Activated CD4-positive, alpha-beta T cell treated with anti-CD3 and anti-CD28 coated beads, Interleukin-10, Interleukin-2, amounts not matched to agents 100 ng/mL and 50 ng/mL, durations not matched to agents 16 hours and 8 hours (primary cell): ENCODE measurements around the gene TMOD2.
"Not testable (repeated sequence)": the region's sequence is repeated elsewhere in the genome, so short reads cannot be mapped to it uniquely, and the experiment has no call there.

Experiments
- DNase-seq: peaks from one replicate; pipeline ENCODE4 v3.0.0-alpha.2; 2020

The TMOD2 gene

DNA sequence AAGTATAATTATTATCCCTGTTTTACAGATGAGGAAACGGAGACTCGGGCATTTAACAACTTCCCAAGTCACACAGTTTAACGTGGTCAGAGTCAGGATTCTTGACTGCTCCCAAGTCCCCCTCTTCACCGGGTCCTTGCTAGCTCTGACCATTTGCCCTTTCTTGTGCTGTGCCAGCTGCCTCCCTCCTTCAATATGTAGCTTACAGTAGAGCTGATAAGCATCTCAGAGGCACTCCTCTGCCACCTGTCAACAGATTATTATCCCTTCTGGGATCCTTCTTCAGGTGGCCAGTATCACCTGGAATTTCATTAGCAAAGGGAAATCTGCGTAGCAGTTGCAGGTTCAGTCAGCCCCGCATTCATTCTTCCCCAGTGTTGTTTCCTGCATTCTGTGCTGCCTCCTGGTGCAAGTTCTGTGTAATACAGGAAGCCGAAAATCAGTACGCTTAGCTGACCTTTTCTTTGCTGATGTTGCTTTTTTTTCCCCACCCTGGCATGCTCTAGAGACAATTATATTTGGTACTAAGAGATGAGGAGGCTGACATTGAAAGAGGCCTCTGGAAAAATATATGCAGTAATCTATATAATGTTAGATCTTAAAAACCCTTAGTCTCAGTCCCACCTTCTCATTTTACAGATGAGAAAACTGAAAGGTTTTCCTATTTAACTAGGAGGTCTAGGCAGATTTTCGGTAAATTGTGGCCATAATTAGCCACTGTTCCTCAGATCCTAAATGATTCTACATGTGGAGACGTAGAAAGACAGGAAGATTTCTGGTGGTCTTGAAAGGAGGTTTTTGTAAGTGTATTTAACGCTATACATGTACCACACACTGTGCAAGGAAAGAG is 24.8 kb downstream of the TMOD2 start:
- peak; percentile 54 for DNase-seq

DNA sequence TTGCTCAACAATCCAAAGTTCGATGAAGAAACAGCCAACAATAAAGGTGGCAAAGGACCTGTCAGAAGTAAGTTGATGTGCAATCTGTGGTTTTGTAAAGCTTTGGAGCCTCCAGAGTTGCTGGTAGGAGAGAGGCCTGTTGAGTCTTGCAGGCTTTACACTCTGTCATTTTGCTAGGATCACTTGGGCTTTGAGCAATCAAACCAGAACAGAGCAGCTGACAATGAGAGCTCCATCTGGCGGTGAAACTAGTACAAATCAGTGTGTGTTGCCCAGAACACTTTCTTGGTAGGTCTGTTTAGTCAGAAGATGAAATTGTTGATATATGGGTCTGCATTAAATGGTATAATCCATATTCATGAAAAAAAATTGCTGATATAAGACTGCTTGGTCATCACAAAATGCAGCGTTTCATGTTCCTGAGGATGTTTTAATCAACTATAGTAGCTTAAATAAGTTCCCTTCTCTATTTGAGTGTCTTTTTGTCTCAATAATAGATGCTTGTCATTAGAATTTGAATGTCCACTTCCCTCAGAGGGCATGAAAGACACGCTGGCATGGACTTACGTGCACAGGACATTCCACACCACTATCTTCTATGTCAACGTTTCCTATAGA is 25.7 kb downstream of the TMOD2 start:
- DNase-seq: peak; percentile 77

DNA sequence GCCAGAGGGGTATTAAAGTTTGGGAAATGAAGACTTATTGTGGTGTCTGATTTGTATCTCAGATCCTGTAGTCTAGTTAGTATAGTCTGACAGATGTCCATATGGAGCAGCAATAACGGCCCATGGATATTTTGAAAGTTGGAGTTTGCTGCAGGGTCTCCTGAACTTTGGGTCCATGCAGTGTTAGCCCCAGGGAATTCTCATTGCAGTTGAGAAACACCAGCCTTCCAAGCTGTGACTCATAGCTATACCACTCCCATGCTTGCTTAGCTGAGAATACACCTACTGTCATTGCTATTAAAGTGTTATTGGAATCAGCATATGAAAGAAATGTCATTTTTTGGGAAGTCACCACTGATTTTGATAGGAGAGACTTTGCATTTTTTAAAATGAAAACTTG is 29.2 kb downstream of the TMOD2 start:
- no peak for DNase-seq

DNA sequence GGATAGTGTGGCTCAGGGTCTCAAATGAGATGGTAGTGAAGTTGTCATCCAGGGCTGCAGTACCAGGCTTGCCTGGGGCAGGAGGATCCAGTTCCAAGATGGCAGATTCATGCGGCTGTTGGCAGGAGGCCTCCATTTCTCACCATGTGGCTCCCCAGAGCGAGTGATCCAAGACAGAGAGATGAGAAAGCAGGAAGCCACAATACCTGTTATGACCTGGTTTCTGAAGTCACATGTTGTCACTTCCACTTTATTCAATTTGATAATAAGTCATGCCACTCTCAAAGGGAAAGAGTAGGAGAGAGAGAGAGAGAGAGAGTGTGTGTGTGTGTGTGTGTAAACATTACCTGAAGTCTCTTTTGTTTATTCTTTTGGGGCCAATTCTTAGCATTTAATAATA is 30.1 kb downstream of the TMOD2 start:
- DNase-seq: no peak

DNA sequence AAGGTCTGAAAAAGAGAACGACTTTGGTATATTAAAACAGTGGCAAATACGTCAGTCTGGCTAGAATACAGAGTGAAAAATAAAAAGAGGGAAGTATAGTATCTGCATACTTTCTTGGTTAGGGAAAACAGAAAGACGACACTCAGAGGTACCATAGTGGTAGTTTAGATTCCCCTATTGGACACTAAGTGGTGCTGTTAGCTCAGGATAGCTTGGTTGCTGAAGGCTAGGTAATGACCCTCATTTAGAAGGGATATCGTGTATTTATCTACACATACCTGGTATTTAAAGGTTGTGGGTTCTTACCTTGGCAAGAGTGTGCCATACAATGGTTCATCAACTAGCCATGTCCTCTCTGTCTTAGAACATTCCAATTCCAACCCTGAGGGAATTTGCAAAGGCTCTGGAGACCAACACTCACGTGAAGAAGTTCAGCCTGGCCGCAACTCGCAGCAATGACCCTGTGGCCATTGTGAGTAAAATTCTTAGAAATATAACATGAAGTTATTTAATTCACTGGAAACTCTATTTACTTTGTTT is 31.0 kb downstream of the TMOD2 start:
- DNase-seq: no peak

DNA sequence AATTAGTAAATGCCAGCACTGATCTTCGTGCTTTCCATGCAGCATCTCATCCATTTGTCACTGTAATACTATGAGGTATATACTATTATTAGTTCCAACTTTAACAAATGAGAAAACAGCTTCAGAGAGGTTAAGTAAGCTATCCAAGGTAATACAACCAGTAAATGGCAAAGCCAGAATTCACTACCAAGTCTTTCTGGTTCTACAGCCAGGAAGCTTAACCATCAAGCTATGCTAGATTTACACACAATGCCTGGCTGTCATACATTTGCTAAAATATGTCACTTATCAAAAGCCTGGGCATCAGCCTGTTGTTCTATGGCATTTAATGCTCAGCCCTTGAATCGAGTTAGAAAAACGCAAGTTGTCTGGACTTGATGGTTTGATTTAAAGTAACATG is 32.6 kb downstream of the TMOD2 start:
- no peak for DNase-seq

DNA sequence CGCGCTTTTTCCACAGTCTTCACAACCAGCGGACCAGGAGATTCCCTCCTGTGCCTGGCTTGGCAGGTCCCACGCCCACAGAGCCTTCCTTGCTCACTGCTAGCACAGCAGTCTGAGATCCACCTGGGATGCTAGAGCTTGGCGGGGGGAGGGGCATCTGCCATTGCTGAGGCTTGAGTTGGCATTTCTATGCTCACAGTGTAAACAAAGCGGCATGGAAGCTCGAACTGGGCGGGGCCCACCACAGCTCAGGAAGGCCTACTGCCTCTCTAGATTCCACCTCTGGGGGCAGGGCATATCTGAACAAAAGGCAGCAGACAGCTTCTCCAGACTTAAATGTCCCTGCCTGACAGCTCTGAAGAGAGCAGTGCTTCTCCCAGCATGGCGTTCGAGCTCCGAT is 35.7 kb downstream of the TMOD2 start:
- DNase-seq: not testable (repeated sequence)

DNA sequence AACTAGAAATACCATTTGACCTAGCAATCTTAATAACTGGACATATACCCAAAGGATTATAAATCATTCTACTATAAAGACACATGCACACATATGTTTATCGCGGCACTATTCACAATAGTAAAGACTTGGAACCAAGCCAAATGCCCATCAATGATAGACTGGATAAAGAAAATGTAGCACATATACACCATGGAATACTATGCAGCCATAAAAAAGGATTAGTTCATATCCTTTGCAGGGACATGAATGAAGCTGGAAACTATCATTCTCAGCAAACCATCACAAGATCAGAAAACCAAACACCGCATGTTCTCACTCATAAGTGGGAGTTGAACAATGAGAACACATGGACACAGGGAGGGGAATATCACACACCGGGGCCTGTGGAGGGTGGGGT is 41.1 kb downstream of the TMOD2 start:
- not testable (repeated sequence) for DNase-seq

DNA sequence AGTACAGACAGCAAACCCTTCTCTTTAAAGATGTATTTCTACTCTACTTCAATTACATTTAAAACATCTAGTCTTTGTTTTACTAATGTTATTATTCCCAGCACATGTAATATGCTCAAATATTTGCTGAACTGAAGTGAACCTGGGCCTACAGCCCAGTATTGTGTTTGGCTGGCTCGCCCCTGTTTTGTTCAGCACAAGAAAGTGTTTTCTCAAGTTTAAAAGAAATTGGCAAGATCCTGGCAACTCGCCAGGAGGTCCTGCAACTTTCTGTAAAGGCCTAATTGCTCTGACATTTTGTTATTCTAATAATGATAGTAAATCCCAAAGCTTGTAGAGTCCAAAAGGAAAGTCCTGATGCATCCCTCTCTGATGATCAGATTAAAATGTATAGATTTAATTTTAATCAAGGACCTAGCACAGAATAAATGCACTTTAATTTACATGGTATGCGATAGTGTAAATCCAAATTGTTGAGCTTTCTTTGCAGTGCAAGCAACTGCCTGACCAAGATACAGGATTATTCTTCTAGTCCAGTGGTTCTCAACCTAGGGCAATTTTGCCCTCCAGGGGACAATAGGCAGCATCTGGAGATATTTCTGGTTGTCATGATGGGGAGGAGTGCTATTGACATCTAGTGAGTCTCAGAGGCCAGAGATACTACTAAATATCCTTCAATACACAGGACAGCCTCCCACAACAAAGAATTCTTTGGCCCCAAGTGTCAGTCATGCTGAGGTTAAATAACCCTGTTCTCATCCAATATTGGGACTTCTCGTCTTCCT is 42.3 kb downstream of the TMOD2 start:
- no peak for DNase-seq

DNA sequence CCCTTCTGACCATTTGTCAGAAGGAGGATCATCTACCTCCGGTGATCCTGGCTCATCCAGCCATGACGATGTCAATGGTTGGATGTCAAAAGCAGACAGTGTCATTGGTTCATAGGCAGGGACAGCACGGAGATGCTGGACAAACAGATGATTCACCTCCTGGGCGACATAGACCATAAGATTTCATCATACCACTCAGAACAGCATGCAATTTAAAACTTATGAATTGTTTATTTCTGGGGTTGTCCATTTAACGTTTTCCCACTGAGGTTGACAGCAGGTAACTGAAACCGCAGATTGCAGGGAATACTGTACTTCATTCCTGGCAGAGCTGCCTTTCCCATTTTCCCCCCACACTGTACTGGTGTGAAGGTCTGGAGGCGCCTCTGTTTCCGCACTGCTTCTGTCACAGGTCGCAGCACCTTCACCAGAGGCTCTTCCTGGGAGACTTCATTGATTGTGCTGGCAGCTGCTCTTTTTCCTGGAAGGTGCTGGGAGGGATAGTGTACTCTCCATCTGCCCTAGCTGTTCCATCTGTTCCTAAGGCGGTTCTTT is 45.5 kb downstream of the TMOD2 start:
- DNase-seq: no peak

DNA sequence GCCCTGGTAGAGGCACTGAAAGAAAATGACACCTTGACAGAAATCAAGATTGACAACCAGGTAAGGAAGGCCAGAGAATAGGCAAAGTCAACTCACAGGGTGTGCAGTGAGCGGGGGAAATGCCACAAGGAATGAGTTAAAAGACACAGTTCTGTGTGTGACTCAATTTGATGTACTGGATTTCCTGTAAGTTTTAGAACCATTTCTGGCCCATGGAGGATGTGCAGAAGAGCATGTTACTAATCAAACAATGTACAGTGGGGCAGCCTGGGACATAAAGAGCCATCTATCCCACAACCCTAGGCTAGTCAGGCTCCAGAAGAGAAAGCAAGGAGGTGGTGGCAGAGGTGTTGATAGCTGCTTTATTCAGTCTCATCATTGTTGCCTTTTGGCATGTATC is 46.9 kb downstream of the TMOD2 start:
- DNase-seq: peak; percentile 29

DNA sequence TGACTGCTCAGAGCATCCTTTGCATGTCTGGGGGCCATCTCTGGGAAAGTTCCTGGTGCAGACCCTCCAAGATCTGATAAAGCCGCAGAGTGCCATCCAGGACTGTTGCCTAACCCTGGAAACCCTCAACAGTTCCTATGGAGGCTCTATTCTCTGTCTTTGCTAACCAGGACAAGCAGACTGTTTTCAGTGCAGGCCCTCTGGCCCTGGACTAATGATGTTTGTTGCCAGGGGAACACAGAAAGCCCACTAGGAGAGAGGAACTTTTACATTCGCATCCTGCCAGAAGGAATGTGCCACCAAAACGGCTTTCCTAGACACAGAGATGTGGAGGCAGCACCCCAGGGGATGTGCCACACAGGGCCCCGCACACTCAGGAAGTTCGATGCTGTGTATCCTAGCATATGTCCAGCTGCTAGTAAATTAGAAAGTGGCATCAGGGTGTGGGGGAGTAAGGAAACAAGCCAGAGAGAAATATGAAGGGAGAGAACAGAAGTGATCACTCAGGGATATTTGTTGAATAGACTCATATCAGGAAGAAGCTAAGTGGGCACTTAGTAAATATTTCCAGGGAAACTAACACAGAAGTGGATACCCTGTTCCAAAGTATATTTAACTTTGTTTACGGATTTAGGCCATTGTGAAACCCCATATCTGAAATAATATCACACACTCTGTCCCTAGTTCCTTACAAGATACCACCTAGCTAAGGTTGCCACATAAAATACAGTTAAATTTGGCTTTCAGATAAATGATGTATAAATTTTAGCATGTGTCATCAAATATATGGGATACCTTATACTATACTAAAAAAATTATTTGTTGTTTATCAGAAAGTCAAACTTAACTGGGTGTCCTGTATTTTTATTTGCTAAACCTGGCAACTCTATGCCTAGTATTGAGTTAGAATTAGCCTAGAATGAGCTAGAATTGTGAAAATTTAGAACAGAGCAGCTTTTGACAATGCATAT is 48.2 kb downstream of the TMOD2 start:
- no peak for DNase-seq

DNA sequence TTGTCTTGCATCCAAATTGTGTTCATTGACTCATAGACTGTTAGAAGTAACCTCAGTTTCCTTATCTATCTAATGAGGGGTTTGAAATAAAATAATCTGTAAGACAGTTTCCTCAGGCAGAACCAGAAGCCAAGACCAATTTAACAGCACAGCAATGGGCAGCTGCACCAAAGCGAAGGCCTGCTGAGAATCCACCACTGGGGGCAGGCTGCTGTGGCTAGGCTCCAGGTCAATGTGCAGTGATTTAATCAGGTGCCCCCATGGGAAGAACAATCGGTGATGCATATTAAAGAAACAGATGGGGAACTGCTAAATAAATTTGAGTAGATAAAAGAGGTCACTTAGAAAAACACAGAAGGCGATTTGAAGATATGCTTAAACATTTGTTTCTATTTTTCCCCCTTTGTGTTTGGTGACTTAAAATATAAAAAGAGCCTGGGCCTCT is 50.0 kb downstream of the TMOD2 start:
- DNase-seq: peak; percentile 6

DNA sequence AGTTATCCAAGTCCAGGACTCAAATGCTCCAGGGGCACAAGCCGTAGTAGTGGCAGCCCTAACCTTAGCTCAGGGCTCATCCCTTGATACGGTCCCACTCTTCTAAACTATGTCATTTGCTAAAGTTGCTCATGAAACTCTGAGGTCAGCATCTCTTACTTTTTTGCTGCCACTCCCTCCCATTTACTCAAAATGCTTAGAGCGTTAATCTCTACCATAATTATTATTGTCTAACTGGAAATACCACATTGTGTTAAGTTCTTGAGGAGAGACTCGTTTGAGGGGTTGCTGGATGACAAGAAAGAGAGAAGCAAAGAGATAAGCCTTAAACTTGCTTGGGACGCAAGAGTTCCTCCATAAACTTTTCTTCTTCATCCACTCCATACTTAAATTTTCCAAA is 51.2 kb downstream of the TMOD2 start:
- DNase-seq: no peak

DNA sequence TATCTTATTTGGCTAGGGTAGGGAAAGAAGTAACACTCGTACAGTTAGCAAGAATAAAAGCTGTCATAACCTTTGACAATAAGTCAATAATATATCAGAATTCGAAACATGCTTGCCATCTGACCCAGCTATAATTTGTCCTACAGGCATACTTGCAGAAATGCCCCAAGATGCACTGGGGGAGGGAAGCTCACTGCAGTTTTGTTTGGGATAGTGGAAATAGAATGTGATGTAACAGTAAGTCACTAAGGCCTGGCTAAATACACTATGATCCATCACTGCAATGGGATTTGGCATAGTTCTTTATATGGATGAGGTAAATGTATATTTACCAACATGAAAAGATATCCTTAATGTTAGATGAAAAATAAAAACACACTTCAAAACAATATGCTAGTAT is 52.6 kb downstream of the TMOD2 start:
- no peak for DNase-seq

DNA sequence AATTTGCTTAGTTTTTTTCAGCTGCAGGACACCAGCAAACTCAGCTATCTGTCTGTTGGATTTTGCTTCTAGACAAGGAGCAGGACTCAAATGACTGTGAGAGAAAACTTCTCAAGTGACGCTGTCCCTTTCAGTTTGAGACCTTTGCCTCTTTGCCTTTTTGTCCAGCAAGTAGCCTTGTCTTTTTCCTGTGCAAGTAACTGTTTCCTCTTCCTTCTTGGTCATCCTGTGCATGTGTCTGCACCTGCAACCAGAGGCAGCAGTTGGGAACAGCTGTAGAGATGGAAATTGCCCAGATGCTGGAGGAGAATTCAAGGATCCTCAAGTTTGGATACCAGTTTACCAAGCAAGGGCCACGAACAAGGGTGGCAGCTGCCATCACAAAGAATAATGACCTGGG is 54.7 kb downstream of the TMOD2 start:
- DNase-seq: no peak

DNA sequence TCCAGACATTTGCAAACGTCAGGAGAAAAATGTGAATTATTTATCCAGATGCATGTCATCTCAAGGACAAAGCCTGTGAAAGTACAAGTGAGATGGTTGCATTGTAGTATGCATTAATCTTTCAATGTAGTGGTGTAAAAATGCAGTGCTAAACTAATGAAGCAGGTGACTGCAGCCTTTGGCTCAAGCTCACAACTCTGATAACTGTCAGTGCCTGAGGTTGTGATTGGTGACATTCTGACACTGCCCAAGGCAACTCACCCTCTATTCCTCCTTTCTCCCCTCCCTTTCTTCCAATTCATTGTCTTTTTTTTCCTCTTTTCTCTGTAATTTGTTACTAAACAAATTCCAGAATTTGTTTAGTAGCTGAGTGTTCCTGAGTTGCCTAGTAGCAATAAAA is 58.1 kb downstream of the TMOD2 start:
- no peak for DNase-seq

DNA sequence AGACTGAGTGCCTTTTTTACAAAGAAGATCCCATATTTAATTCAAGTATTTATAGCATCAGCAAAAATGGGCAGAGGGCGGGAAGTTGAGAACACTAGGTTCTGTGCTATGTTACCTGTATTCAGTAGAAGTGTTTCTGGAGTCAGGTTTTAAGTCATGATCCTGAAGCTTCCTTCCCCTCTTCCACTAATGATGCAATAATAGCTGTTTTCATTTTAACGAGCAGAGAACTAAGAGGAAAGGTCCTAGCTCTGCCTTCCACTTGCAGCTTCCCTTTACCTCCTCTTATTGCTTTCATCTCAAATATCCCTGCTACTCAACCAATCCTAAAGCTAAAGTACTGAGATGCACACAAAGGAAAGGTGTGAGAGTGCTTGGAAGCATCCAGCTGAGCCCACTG is 61.2 kb downstream of the TMOD2 start:
- DNase-seq: no peak

DNA sequence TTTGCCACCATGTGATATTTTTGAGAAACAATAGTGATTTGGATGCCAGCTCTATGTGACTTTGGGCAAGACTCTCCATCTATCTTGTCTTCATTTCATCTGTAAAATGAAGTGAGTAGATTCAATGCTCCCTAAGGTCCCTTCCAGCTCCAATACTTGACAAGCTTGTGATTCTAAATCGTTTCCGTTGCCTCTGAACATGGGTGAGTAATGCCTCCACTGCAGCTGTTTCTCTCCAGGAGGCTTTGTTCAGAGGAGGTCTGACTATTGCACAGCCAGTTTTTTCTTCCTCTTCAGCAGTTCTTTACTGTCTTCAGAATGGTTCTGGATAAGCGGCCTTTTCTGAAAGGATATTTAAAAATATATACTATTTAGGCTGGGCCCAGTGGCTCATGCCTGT is 63.2 kb downstream of the TMOD2 start:
- no peak for DNase-seq

DNA sequence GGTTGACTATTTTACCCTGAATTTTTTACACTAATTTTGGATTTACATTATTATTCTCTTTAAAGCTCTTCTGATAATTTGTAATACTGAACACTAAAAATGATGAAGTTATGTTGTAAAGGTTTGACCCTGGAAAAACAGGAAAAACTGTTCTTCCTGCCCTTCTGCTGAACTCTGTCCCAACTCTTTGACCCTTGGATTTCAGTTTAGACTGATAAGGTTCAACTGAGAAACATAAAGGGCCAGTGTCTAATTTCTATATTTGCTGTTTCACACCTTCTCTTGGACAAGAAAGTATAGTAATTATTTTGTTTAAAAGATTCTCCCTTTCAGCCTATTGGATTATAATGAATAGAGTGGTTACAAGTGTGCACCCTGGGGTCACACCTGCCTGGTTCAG is 65.2 kb downstream of the TMOD2 start:
- no peak for DNase-seq

DNA sequence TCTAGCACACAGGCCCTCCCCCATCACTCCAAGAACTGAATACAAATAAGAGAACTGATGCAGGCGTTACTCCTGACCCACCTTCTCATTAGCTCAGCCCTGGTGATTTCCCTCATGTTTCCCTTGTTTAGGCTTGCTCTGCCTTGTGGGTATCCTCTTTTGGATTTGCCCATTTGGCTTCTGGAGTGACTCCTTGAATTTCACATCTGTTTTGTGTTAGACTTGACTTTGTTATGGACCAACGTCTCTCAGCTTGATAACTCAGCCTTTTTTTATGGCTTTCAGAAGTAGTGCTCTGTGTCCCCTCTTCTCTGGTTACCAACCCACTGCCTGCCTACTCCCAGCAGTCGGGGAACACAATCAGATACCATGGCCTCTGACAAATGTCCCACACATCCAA is 66.8 kb downstream of the TMOD2 start:
- no peak for DNase-seq

DNA sequence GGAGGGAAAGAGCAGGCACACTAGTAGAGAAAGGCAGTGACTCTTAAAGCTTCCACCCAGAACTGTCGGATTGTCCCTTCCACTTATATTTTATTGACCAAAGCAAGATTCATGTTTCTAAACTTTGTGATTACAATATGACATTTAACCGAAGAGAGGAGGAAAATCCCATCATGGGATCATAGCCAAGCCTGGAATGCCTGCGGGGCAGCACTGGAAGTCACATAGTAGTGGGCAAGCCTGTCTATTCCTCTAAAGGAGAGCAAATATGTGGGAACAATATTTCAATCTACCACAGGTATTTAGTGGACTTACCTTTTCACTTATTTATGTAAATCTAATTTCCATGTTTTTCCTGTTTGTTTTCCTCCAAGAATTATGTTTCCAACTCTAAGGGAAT is 74.3 kb downstream of the TMOD2 start:
- no peak for DNase-seq
